Stimulated activated CD8-positive, alpha-beta memory T cell treated with anti-CD3 and anti-CD28 coated beads, Interleukin-2, amount 100 ng/mL, for 48 hours (primary cell): Measurements from ENCODE around the gene TMC7.
"Not testable (repeated sequence)": the region's sequence is repeated elsewhere in the genome, so short reads cannot be mapped to it uniquely, and the experiment has no call there.

Experiments
- DNase-seq, 2 donors: peaks; one replicate each; pipeline ENCODE4 v3.0.0-alpha.2; 2020; ENCODE audit warnings: low read depth in 2 of 2

The TMC7 gene

GRCh38 chr16:18983565-18984434 lies at the start of gene TMC7:
Gene TMC7 (plus strand): TSS chr16:18983934. CDS start chr16:18984064, 130 bp downstream.
- peak; percentile 22 to 33 for DNase-seq

- no peak for DNase-seq
These were observed 46.9 kb upstream of the TMC7 start for GRCh38 chr16:18936727-18937340.

GRCh38 chr16:18937390-18937789 lies 46.3 kb upstream of the TMC7 start:
- DNase-seq = no peak

- DNase-seq = no peak
These were observed 44.7 kb upstream of the TMC7 start for GRCh38 chr16:18938986-18939385.

- DNase-seq = no peak
These were observed 42.3 kb upstream of the TMC7 start for GRCh38 chr16:18941471-18941870.

GRCh38 chr16:18942061-18942460 lies 41.7 kb upstream of the TMC7 start:
- no peak for DNase-seq

GRCh38 chr16:18943414-18943813 lies 40.3 kb upstream of the TMC7 start:
- DNase-seq = no peak

- no peak for DNase-seq
These were observed 38.5 kb upstream of the TMC7 start for GRCh38 chr16:18945233-18945632.

- DNase-seq = no peak
These were observed 35.2 kb upstream of the TMC7 start for GRCh38 chr16:18948372-18949020.

GRCh38 chr16:18950469-18951185 lies 33.1 kb upstream of the TMC7 start:
- no peak for DNase-seq

GRCh38 chr16:18953547-18953946 lies 30.2 kb upstream of the TMC7 start:
- DNase-seq = no peak

GRCh38 chr16:18955874-18956580 lies 27.7 kb upstream of the TMC7 start:
- DNase-seq = not testable (repeated sequence)

- DNase-seq = not testable (repeated sequence)
These were observed 27.0 kb upstream of the TMC7 start for GRCh38 chr16:18956658-18957241.

- no peak for DNase-seq
These were observed 25.1 kb upstream of the TMC7 start for GRCh38 chr16:18958621-18959029.

GRCh38 chr16:18959031-18959505 lies 24.7 kb upstream of the TMC7 start:
- no peak for DNase-seq

GRCh38 chr16:18965555-18965954 lies 18.2 kb upstream of the TMC7 start:
- no peak for DNase-seq

- DNase-seq = no peak
These were observed 16.9 kb upstream of the TMC7 start for GRCh38 chr16:18966791-18967190.

GRCh38 chr16:18969050-18969854 lies 14.5 kb upstream of the TMC7 start:
- DNase-seq = peak; percentile 65 to 76

- DNase-seq = no peak
These were observed 13.9 kb upstream of the TMC7 start for GRCh38 chr16:18969855-18970240.

GRCh38 chr16:18975109-18975508 lies 8.6 kb upstream of the TMC7 start:
- no peak for DNase-seq
